IPS-18a (cell line): ENCODE measurements around the gene ODAD3.
"Not testable (repeated sequence)": the region's sequence is repeated elsewhere in the genome, so short reads cannot be mapped to it uniquely, and the experiment has no call there.

ENCODE experiments used
- H3K27ac ChIP-seq: one replicate; pipeline ENCODE4 v1.5.1; 2013; ENCODE audit warnings: low read length
- H3K27me3 ChIP-seq: one replicate; pipeline ENCODE4 v1.6.1; 2013; ENCODE audit warnings: mild to moderate bottlenecking, low read length; ENCODE audit not compliant: control insufficient read depth, insufficient read depth
- H3K36me3 ChIP-seq: one replicate; pipeline ENCODE4 v1.6.1; 2013; ENCODE audit warnings: low read depth, low read length; ENCODE audit not compliant: control insufficient read depth
- H3K4me1 ChIP-seq: one replicate; pipeline ENCODE4 v1.6.1; 2013; ENCODE audit warnings: low read depth, low read length; ENCODE audit not compliant: control insufficient read depth
- H3K4me3 ChIP-seq: one replicate; pipeline ENCODE4 v1.5.1; 2013; ENCODE audit warnings: low read length
- H3K9ac ChIP-seq: one replicate; pipeline ENCODE4 v1.6.1; 2013; ENCODE audit warnings: mild to moderate bottlenecking, low read length, moderate library complexity
- H3K9me3 ChIP-seq: one replicate; pipeline ENCODE4 v1.6.1; 2013; ENCODE audit warnings: low read depth, low read length; ENCODE audit not compliant: control insufficient read depth

The ODAD3 gene

DNA sequence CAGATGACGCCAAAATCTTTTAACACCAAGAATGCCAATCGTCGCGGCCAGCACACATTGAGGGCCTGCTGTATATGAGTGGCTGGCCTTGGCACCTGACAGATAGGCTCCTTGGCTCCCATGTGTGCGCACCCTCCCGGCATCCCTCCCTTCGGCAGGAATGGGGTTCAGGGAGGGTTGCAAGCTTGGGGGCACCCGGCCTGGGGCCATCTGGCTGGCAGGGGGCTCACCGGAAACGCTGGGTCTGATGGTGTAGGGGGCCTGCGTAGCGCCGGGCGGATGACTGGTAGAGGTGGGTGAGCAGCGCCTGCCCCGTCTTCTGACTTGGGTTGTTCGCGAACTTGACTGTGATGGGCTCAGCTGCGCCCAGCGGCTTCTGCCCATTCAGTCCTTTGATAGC lies 22.9 kb upstream of the ODAD3 start:
- no peaks in the 10 kb centered on the region for H3K9me3 ChIP-seq

DNA sequence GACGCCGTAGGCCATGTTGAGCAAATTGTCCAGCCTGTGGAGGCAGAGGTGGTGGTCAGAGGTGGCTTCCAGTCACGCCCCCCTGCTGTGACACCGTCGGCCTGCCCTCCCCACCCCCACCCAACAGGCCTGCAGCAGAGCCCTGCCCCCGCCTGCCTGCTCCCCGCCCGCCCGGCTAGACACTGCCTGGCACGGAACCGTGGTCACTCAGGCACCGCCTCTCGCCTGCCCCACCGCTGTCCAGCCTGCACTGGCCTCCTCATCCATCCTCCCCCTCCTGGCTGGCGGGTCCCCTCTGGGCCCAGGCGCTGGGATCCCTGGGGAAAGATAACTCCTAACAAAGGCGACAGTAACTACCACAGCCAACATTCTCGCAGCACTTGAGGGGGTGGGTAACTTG lies 22.2 kb upstream of the ODAD3 start:
- no peaks in the 10 kb centered on the region for H3K9me3 ChIP-seq
- no peak overlapping the region for H3K9ac ChIP-seq
- peaks cover 3% of the 10 kb centered on the region for H3K4me1 ChIP-seq
- no peaks in the 10 kb centered on the region for H3K27me3 ChIP-seq
- no peak overlapping the region for H3K27ac ChIP-seq
- no peaks in the 10 kb centered on the region for H3K36me3 ChIP-seq
- H3K4me3 ChIP-seq: no peak overlapping the region

More for the DNA sequence above, 22.9 kb upstream of the ODAD3 start:
- Histone ChIP-seq H3K36me3 (no peaks in the 10 kb centered on the region), H3K4me1 (no peaks in the 10 kb centered on the region), H3K4me3 (no peak overlapping the region), H3K27ac (no peak overlapping the region), H3K9ac (no peak overlapping the region), H3K27me3 (no peaks in the 10 kb centered on the region)

DNA sequence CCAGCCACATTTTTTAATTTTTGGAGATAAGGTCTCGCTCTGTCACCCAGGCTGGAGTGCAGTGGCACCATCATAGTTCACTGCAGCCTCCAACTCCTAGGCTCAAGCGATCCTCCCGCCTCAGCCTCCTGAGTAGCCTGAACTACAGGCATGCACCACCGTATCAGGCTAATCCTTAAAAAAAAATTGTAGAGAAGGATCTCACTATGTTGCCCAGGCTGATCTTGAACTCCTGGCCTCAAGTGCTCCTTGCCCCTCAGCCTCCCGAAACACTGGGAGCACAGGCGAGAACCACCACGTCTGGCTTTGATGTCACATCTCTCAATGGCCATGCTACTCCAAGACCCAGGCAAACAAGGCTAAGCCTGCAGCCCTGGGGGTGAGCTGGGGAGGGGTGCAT lies 21.7 kb upstream of the ODAD3 start:
- no peak overlapping the region for H3K4me3 ChIP-seq
- no peak overlapping the region for H3K9ac ChIP-seq
- H3K36me3 ChIP-seq: no peaks in the 10 kb centered on the region
- no peaks in the 10 kb centered on the region for H3K27me3 ChIP-seq
- H3K27ac ChIP-seq: no peak overlapping the region
- H3K4me1 ChIP-seq: peaks cover 8% of the 10 kb centered on the region
- no peaks in the 10 kb centered on the region for H3K9me3 ChIP-seq

- H3K36me3 ChIP-seq, H3K27ac ChIP-seq, H3K9ac ChIP-seq, H3K9me3 ChIP-seq, H3K4me1 ChIP-seq, H3K27me3 ChIP-seq, H3K4me3 ChIP-seq: not testable (repeated sequence)
Observed at GRCh38 chr19:11455233-11455554, 20.3 kb upstream of the ODAD3 start.

- Histone ChIP-seq H3K27me3 (no peaks in the 10 kb centered on the region), H3K36me3 (peaks cover 10% of the 10 kb centered on the region), H3K4me3 (no peak overlapping the region), H3K27ac (no peak overlapping the region), H3K9me3 (no peaks in the 10 kb centered on the region), H3K9ac (no peak overlapping the region), H3K4me1 (peaks cover 10% of the 10 kb centered on the region)
Observed at GRCh38 chr19:11453468-11454341, 18.8 kb upstream of the ODAD3 start.

DNA sequence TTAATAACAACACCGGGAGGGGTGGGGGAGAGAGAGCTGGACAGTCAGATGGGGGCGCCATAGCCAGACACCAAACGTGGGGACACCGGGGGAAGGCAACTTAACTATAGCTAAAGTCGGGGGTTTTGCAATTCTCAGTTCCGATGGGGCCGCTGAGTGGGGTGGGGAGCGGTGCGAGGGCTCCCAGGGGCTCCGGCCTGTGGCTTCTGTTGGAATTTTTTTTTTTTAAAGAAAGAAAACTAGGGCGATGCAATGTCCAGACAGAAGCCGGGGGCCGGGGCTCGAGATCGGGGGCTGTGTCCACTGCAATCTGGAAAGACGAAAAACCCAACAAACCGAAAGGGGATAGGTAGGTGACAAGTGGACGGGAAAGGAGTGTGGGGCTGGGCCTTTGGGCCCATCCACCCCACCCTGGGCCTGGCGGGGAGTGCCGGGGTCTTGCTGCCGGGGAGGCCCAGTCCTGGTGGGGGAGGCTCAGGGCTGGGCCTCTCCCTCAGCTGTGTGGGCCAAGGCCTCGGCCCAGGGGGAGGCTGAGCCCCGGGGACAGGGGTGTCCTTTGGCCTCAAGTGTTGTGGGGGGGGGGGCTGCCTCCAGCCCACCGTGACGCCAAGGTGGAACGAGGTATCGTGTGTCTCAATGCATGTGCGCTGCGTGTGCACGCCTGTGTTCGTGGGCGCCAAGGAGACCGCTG lies 17.8 kb upstream of the ODAD3 start:
- Histone ChIP-seq H3K9me3 (no peaks in the 10 kb centered on the region), H3K9ac (no peak overlapping the region), H3K4me3 (no peak overlapping the region), H3K4me1 (peaks cover 10% of the 10 kb centered on the region), H3K36me3 (peaks cover 19% of the 10 kb centered on the region), H3K27ac (no peak overlapping the region), H3K27me3 (no peaks in the 10 kb centered on the region)

- Histone ChIP-seq H3K9me3 (no peaks in the 10 kb centered on the region), H3K4me3 (no peak overlapping the region), H3K27me3 (no peaks in the 10 kb centered on the region), H3K36me3 (peaks cover 26% of the 10 kb centered on the region), H3K27ac (no peak overlapping the region), H3K4me1 (peaks cover 10% of the 10 kb centered on the region), H3K9ac (no peak overlapping the region)
Observed at GRCh38 chr19:11451871-11452619, 17.1 kb upstream of the ODAD3 start.

DNA sequence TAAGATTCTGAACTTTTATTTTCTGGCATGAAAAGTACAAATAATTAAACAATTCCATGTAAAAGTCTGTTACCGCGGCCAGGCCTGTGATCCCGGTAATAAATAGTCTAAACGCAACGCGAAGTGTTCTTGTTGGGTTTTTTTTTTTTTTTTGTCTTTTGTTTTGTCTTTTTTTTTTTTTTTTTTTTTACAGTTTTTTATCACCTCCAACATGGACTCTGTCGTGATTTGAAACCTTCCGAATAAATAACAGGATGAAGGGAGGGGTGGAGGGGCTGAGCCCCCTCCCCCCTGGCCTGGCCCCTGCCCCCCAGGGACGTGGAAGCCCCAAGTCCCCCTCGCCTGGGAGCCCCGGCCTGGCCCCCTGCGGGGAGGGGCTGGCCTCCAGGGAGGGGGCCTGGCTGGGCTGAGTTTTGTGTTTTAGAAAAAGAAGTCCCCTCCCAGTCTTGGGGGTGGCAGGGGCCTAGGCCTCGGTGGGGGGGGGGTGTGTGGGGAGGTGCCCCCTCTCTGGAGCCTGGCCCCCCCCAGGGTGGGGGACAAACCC lies 16.5 kb upstream of the ODAD3 start:
- H3K4me3 ChIP-seq: no peak overlapping the region
- H3K9ac ChIP-seq: no peak overlapping the region
- no peaks in the 10 kb centered on the region for H3K9me3 ChIP-seq
- peaks cover 28% of the 10 kb centered on the region for H3K36me3 ChIP-seq
- H3K27me3 ChIP-seq: no peaks in the 10 kb centered on the region
- H3K27ac ChIP-seq: no peak overlapping the region
- H3K4me1 ChIP-seq: peaks cover 10% of the 10 kb centered on the region

DNA sequence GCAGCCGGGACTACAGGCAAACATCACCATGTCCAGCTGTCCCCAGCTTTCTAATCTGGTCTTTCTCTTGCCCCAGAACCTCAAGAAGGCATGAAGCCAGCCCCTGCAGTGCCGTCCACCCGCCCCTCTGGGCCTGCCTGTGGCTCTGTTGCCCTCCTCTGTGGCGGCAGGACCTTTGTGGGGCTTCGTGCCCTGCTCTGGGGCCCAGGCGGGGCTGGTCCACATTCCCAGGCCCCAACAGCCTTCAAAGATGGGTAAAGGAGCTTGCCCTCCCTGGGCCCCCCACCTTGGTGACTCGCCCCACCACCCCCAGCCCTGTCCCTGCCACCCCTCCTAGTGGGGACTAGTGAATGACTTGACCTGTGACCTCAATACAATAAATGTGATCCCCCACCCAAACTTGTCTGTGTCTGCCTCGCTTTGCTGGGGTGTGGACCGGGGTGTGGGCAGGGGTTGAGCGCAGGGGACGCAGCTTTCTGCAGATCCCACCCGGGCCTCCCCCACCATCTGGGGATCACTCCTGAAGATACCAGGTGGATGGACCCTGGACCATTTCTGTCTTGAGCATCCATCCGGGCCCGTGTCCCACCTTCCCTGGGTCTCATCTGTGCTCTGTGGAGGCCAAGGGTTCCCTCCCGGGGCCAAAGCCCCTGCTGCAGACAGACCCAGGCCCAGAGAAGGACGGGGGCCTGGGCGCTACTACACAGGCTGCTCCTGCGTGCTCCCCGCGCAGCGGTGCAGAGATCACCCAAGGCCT lies 15.8 kb upstream of the ODAD3 start:
- Histone ChIP-seq H3K27ac (no peak overlapping the region), H3K4me3 (no peak overlapping the region), H3K36me3 (peaks cover 28% of the 10 kb centered on the region), H3K27me3 (no peaks in the 10 kb centered on the region), H3K9ac (no peak overlapping the region), H3K9me3 (no peaks in the 10 kb centered on the region), H3K4me1 (peaks cover 10% of the 10 kb centered on the region)

DNA sequence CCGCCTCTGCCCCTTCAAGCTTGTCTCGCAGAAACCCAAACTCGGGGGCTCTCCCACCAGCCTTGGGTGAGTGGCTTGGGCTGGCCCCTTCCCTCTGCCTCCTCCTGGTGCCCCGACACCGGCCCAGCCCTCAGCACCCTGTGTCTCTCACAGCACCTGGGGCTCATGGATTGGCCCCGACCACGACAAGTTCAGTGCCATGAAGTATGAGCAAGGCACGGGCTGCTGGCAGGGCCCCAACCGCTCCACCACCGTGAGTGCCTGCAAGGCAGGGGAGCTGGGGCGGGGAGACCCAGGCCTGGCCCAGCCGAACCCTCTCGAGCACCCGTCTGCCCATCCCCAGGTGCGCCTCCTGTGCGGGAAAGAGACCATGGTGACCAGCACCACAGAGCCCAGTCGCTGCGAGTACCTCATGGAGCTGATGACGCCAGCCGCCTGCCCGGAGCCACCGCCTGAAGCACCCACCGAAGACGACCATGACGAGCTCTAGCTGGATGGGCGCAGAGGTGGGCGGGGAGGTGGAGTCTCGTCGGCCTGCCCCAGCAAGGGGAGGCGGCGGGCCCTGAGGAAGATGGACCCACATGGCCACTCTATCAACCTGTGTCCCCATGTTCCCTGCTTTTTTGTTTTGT lies 14.1 kb upstream of the ODAD3 start:
- Histone ChIP-seq H3K9ac (no peak overlapping the region), H3K27me3 (no peaks in the 10 kb centered on the region), H3K4me1 (peaks cover 10% of the 10 kb centered on the region), H3K9me3 (no peaks in the 10 kb centered on the region), H3K4me3 (no peak overlapping the region), H3K27ac (no peak overlapping the region), H3K36me3 (peaks cover 44% of the 10 kb centered on the region)
